ENCODE results near the gene POLDIP2.

Gene POLDIP2, protein sequence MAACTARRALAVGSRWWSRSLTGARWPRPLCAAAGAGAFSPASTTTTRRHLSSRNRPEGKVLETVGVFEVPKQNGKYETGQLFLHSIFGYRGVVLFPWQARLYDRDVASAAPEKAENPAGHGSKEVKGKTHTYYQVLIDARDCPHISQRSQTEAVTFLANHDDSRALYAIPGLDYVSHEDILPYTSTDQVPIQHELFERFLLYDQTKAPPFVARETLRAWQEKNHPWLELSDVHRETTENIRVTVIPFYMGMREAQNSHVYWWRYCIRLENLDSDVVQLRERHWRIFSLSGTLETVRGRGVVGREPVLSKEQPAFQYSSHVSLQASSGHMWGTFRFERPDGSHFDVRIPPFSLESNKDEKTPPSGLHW

GRCh38 chr17:28357061-28357900 is at the start of gene POLDIP2:
Gene POLDIP2, minus strand, starts transcription at chr17:28357527. Its CDS starts 79 bp downstream, at chr17:28357448.
- Histone ChIP-seq H3K36me3 (ENCODE audit: insufficient read depth, low read length) (peaks cover 62% of the 10 kb centered on the region), H3K27me3 (ENCODE audit: insufficient read depth, low read length) (no peaks in the 10 kb centered on the region), H2AFZ (ENCODE audit: low read depth, low read length) (peak within 1 kb of the TSS; percentile 89), H3K4me3 (ENCODE audit: low read length) (peak within 1 kb of the TSS; percentile 94), H3K4me1 (ENCODE audit: insufficient read depth, low read length) (peaks cover 21% of the 10 kb centered on the region), H3K9me3 (ENCODE audit: low read length) (no peaks in the 10 kb centered on the region)

DNA sequence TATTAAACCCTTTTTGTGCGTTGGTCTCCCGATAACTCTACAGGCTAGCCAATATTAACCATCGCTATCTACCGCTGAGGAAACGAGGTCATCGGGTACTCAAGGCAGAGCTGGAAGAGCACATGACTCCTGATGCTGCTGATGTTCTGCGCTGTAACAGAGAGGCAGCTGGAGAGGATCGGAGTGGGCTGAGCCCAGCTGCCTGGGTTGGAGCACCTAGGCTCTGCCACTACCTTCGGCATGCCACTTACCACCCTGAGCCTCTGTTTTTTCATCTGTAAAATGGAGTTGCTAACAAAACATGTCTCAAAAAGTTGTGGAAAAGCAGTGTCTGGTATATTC is 49.1 kb upstream of the POLDIP2 start:
- Histone ChIP-seq H2AFZ (ENCODE audit: low read depth, low read length) (peak overlapping the region; percentile 94), H3K4me1 (ENCODE audit: insufficient read depth, low read length) (peaks cover 18% of the 10 kb centered on the region), H3K36me3 (ENCODE audit: insufficient read depth, low read length) (no peaks in the 10 kb centered on the region), H3K27me3 (ENCODE audit: insufficient read depth, low read length) (peaks cover 3% of the 10 kb centered on the region), H3K4me3 (ENCODE audit: low read length) (peak overlapping the region; percentile 48), H3K9me3 (ENCODE audit: low read length) (no peaks in the 10 kb centered on the region)

- Histone ChIP-seq H3K36me3 (ENCODE audit: insufficient read depth, low read length) (no peaks in the 10 kb centered on the region), H3K4me3 (ENCODE audit: low read length) (peak within 1 kb of the TSS; percentile 48), H3K27me3 (ENCODE audit: insufficient read depth, low read length) (no peaks in the 10 kb centered on the region), H3K4me1 (ENCODE audit: insufficient read depth, low read length) (peaks cover 18% of the 10 kb centered on the region), H3K9me3 (ENCODE audit: low read length) (no peaks in the 10 kb centered on the region), H2AFZ (ENCODE audit: low read depth, low read length) (peak within 1 kb of the TSS; percentile 94)
Measured at GRCh38 chr17:28405632-28406472, 48.5 kb upstream of the POLDIP2 start, which contains the start of gene SLC46A1. Gene SLC46A1, minus strand, starts transcription at chr17:28406212. Its CDS starts 98 bp downstream, at chr17:28406114.

GRCh38 chr17:28404812-28405570 is 47.7 kb upstream of the POLDIP2 start:
- Histone ChIP-seq H3K9me3 (ENCODE audit: low read length) (no peaks in the 10 kb centered on the region), H3K36me3 (ENCODE audit: insufficient read depth, low read length) (no peaks in the 10 kb centered on the region), H3K4me3 (ENCODE audit: low read length) (peak overlapping the region; percentile 48), H2AFZ (ENCODE audit: low read depth, low read length) (peak overlapping the region; percentile 94), H3K4me1 (ENCODE audit: insufficient read depth, low read length) (peaks cover 18% of the 10 kb centered on the region), H3K27me3 (ENCODE audit: insufficient read depth, low read length) (no peaks in the 10 kb centered on the region)

DNA sequence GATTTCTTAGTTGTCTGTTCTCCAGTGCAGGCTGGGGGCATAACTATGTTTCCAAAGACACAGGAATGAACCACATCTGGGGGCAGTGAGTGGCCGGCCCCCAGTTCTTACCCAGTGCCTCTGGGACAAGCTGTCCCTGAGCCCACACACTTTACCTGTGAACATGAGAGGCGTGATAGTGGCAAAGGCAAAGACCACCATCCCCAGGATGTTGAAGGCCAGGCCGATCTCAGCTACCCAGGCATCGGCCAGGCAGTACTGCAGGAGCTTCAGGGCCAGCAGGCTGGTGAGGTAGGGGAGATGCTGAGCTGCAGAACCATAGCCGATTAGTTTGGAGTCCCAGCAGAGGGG is 47.1 kb upstream of the POLDIP2 start:
- Histone ChIP-seq H3K36me3 (ENCODE audit: insufficient read depth, low read length) (no peaks in the 10 kb centered on the region), H3K9me3 (ENCODE audit: low read length) (no peaks in the 10 kb centered on the region), H3K4me3 (ENCODE audit: low read length) (no peak overlapping the region), H3K27me3 (ENCODE audit: insufficient read depth, low read length) (no peaks in the 10 kb centered on the region), H3K4me1 (ENCODE audit: insufficient read depth, low read length) (peaks cover 18% of the 10 kb centered on the region), H2AFZ (ENCODE audit: low read depth, low read length) (no peak overlapping the region)

DNA sequence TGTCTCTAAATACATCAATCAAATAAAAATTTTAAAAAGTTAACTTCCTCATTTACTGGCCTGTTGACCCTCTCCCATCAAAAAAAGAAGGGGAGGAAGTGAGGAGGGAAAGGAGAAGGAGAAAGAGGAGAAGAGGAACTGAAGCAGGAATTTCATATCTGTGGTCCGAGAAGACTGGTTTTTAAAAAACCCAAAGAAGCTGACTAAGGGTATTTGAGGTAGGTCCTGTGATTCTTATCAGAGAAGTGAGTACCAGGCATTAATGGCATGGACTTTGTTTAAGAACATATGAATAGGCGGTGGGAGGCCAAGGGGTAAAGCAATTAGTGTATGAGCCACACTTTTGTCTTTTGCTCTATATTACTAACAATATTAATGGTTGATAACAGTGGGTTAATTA is 46.7 kb upstream of the POLDIP2 start:
- no peak overlapping the region for H3K4me3 ChIP-seq (ENCODE audit: low read length)
- H3K36me3 ChIP-seq (ENCODE audit: insufficient read depth, low read length) = no peaks in the 10 kb centered on the region
- H3K9me3 ChIP-seq (ENCODE audit: low read length) = no peaks in the 10 kb centered on the region
- H3K27me3 ChIP-seq (ENCODE audit: insufficient read depth, low read length) = no peaks in the 10 kb centered on the region
- no peak overlapping the region for H2AFZ ChIP-seq (ENCODE audit: low read depth, low read length)
- peaks cover 18% of the 10 kb centered on the region for H3K4me1 ChIP-seq (ENCODE audit: insufficient read depth, low read length)

GRCh38 chr17:28402844-28403243 is 45.5 kb upstream of the POLDIP2 start:
- H3K9me3 ChIP-seq (ENCODE audit: low read length) = no peaks in the 10 kb centered on the region
- peaks cover 4% of the 10 kb centered on the region for H3K36me3 ChIP-seq (ENCODE audit: insufficient read depth, low read length)
- no peak overlapping the region for H2AFZ ChIP-seq (ENCODE audit: low read depth, low read length)
- no peak overlapping the region for H3K4me3 ChIP-seq (ENCODE audit: low read length)
- peaks cover 14% of the 10 kb centered on the region for H3K4me1 ChIP-seq (ENCODE audit: insufficient read depth, low read length)
- H3K27me3 ChIP-seq (ENCODE audit: insufficient read depth, low read length) = no peaks in the 10 kb centered on the region

- Histone ChIP-seq H3K4me3 (ENCODE audit: low read length) (no peak overlapping the region), H3K4me1 (ENCODE audit: insufficient read depth, low read length) (peaks cover 10% of the 10 kb centered on the region), H3K27me3 (ENCODE audit: insufficient read depth, low read length) (no peaks in the 10 kb centered on the region), H3K36me3 (ENCODE audit: insufficient read depth, low read length) (peaks cover 8% of the 10 kb centered on the region), H2AFZ (ENCODE audit: low read depth, low read length) (no peak overlapping the region), H3K9me3 (ENCODE audit: low read length) (no peaks in the 10 kb centered on the region)
Measured at GRCh38 chr17:28402224-28402630, 44.9 kb upstream of the POLDIP2 start.

DNA sequence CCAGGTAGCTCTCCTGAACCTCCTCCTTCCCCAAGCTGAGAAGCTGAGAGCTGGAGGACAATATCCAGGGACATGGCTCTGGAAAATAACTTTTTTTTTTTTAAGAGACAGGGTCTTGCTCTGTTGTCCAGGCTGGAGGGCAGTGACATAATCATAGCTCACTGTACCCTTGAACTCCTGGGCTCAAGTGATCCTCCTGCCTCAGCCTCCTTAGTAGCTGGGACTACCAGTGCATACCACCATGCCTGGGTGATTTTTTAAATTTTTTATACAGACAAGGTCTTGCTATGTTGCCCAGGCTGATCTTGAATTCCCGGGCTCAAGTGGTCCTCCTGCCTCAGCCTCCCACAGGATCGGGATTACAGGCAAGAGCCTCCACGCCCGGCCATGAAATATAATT is 42.5 kb upstream of the POLDIP2 start:
- no peak overlapping the region for H3K4me3 ChIP-seq (ENCODE audit: low read length)
- no peaks in the 10 kb centered on the region for H3K4me1 ChIP-seq (ENCODE audit: insufficient read depth, low read length)
- H3K36me3 ChIP-seq (ENCODE audit: insufficient read depth, low read length) = peaks cover 26% of the 10 kb centered on the region
- H3K9me3 ChIP-seq (ENCODE audit: low read length) = no peaks in the 10 kb centered on the region
- H2AFZ ChIP-seq (ENCODE audit: low read depth, low read length) = no peak overlapping the region
- H3K27me3 ChIP-seq (ENCODE audit: insufficient read depth, low read length) = no peaks in the 10 kb centered on the region

DNA sequence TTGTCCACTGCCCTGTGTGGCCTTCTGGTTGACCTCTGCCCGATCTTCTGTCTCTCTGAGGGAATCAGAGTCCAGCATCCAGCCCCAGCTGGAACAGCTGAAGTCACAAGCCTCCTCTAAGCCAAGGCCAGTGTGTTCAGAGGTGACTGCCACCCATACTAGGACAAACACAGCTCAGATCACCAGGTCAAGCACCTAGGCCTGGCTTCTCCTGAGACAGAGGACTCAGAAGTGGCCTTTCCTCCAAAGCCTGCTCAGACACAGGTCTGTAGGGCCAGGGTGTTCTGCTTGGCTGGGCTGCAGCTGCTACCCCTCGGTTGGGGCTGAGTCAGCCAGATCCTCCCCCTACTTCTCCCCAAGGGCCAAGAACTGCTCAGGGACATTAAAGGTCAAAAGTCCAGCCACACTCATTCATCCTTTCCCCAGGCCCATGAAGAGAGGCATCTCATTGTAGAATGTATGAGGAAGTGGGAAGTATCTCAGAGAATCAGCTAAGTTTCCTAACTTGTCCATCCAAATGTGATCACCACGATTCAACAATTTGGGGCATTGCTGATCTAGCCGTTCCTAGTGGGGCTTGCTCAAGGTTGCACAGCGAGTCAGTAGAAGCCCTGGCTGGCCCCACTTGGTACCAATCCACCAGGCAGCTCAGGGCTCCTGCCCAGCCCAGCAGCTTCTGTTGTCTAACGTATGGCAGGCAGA is 41.1 kb upstream of the POLDIP2 start:
- H3K9me3 ChIP-seq (ENCODE audit: low read length) = no peaks in the 10 kb centered on the region
- H3K27me3 ChIP-seq (ENCODE audit: insufficient read depth, low read length) = no peaks in the 10 kb centered on the region
- no peak overlapping the region for H2AFZ ChIP-seq (ENCODE audit: low read depth, low read length)
- no peak overlapping the region for H3K4me3 ChIP-seq (ENCODE audit: low read length)
- H3K36me3 ChIP-seq (ENCODE audit: insufficient read depth, low read length) = peaks cover 40% of the 10 kb centered on the region
- no peaks in the 10 kb centered on the region for H3K4me1 ChIP-seq (ENCODE audit: insufficient read depth, low read length)

- peaks cover 40% of the 10 kb centered on the region for H3K36me3 ChIP-seq (ENCODE audit: insufficient read depth, low read length)
- no peaks in the 10 kb centered on the region for H3K27me3 ChIP-seq (ENCODE audit: insufficient read depth, low read length)
- H3K4me3 ChIP-seq (ENCODE audit: low read length) = no peak overlapping the region
- H3K9me3 ChIP-seq (ENCODE audit: low read length) = no peaks in the 10 kb centered on the region
- H2AFZ ChIP-seq (ENCODE audit: low read depth, low read length) = no peak overlapping the region
- no peaks in the 10 kb centered on the region for H3K4me1 ChIP-seq (ENCODE audit: insufficient read depth, low read length)
Measured at GRCh38 chr17:28397687-28398279, 40.5 kb upstream of the POLDIP2 start.
